H1 (cell line): ENCODE measurements around the gene GTPBP6. TPM values are rescaled to one million over a fixed set of nuclear protein-coding genes. Genes with fewer than 3 reads are reported as not detected.

Source experiments
- CTCF ChIA-PET: fragments of 300-600 bp; sonication (Branson Sonifier 250); formaldehyde crosslinking; loops from one replicate; lab custom pipeline; 2021; ENCODE audit not compliant: partially characterized antibody; lab: Charles Lee
- POLR2A ChIA-PET: fragments of 300-600 bp; sonication (Branson Sonifier 250); formaldehyde crosslinking; loops from one replicate; lab custom pipeline; 2021; ENCODE audit warnings: inconsistent platforms; ENCODE audit not compliant: partially characterized antibody; lab: Charles Lee
- DNase-seq, 2 experiments: peaks; one replicate each; pipeline versions ENCODE4 v3.0.0 to v3.0.0-alpha.2; 2010 to 2022; ENCODE audit warnings: low spot score in 2 of 2, low read depth in 1 of 2, mixed read lengths in 1 of 2
- FAIRE-seq: peaks from 2 replicates; lab custom pipeline; 2011; peaks lifted over from hg19 to GRCh38; lab: Jason Lieb, UNC
- H2AFZ ChIP-seq: 2 replicates; pipeline ENCODE4 v1.8.1; 2012; ENCODE audit warnings: low read length, inconsistent platforms
- H2AK5ac ChIP-seq: 2 replicates; pipeline ENCODE4 v1.6.1; 2013; ENCODE audit warnings: low read depth, low read length
- H2BK120ac ChIP-seq: replicated peaks from 2 replicates; pipeline ENCODE3; 2013; ENCODE audit warnings: low read depth, low read length, inconsistent platforms
- H2BK12ac ChIP-seq: 2 replicates; pipeline ENCODE4 v1.6.1; 2013; ENCODE audit warnings: low read depth, low read length
- H2BK15ac ChIP-seq: 2 replicates; pipeline ENCODE4 v1.6.1; 2013; ENCODE audit warnings: low read length
- H2BK20ac ChIP-seq: 2 replicates; pipeline ENCODE4 v1.6.1; 2013; ENCODE audit warnings: low read length
- H2BK5ac ChIP-seq: 2 replicates; pipeline ENCODE4 v1.6.1; 2013; ENCODE audit warnings: low read depth, low read length
- H3K14ac ChIP-seq: 2 replicates; pipeline ENCODE4 v1.6.1; 2013; ENCODE audit warnings: inconsistent platforms; ENCODE audit not compliant: insufficient read length
- H3K18ac ChIP-seq: 2 replicates; pipeline ENCODE4 v1.6.1; 2013; ENCODE audit warnings: low read length; ENCODE audit errors: extremely low read depth
- H3K23ac ChIP-seq: 2 replicates; pipeline ENCODE4 v1.6.1; 2013; ENCODE audit warnings: inconsistent platforms; ENCODE audit not compliant: insufficient read length
- H3K23me2 ChIP-seq: 2 replicates; pipeline ENCODE4 v1.6.1; 2013; ENCODE audit warnings: low read depth, low read length
- H3K27ac ChIP-seq: 2 replicates; pipeline ENCODE4 v1.6.1; 2011; ENCODE audit warnings: low read depth, low read length, inconsistent platforms
- H3K27me3 ChIP-seq, 4 experiments: replicated peaks in 1 of 4; 1 replicate in 1 of 4; 2 replicates in 3 of 4; pipeline versions ENCODE4 v1.6.1 to v1.8.1; 2011 to 2013; ENCODE audit warnings: low read length in 3 of 4, mild to moderate bottlenecking in 3 of 4, inconsistent platforms in 2 of 4, mixed read lengths in 2 of 4, moderate library complexity in 1 of 4; ENCODE audit not compliant: control insufficient read depth in 3 of 4, insufficient read depth in 3 of 4; ENCODE audit errors: extremely low read depth in 1 of 4
- H3K36me3 ChIP-seq, 4 experiments: 2 replicates each; pipeline versions ENCODE4 v1.6.1 to v1.8.1; 2011 to 2013; ENCODE audit warnings: mild to moderate bottlenecking in 4 of 4, low read length in 3 of 4, moderate library complexity in 2 of 4, control low read depth in 1 of 4, inconsistent platforms in 1 of 4; ENCODE audit not compliant: insufficient read depth in 4 of 4, control insufficient read depth in 2 of 4
- H3K4ac ChIP-seq: replicated peaks from 2 replicates; pipeline ENCODE3; 2013; ENCODE audit warnings: low read length, low read depth, mixed read lengths, inconsistent platforms; ENCODE audit not compliant: insufficient read length
- H3K4me1 ChIP-seq, 4 experiments: replicated peaks in 1 of 4; 1 replicate in 1 of 4; 2 replicates in 3 of 4; pipeline versions ENCODE4 v1.6.1 to v1.8.1; 2011 to 2013; ENCODE audit warnings: low read length in 3 of 4, inconsistent platforms in 2 of 4, mixed read lengths in 1 of 4; ENCODE audit not compliant: insufficient read depth in 4 of 4, control insufficient read depth in 3 of 4
- H3K4me2 ChIP-seq, 2 experiments: 2 replicates each; pipeline versions ENCODE4 v1.6.1 to v1.8.1; 2011 to 2013; ENCODE audit warnings: low read depth in 2 of 2, low read length in 2 of 2, control low read depth in 1 of 2, inconsistent platforms in 1 of 2, mild to moderate bottlenecking in 1 of 2; ENCODE audit not compliant: insufficient read depth in 1 of 2
- H3K4me3 ChIP-seq, 4 experiments: fragments of 200-600, 300-600 bp in 1 of 4; sonication (generic), shearing (Covaris generic), sonication (Bioruptor Twin) in 1 of 4; 2 replicates each; pipeline versions ENCODE4 v1.5.1 to v1.8.1; 2011 to 2016; ENCODE audit warnings: low read length in 4 of 4, low read depth in 3 of 4, control low read depth in 2 of 4, inconsistent platforms in 2 of 4, mild to moderate bottlenecking in 2 of 4, mixed read lengths in 1 of 4, moderate library complexity in 1 of 4; ENCODE audit not compliant: insufficient read depth in 2 of 4; ENCODE audit errors: extremely low read depth in 1 of 4
- H3K56ac ChIP-seq: replicated peaks from 2 replicates; pipeline ENCODE3; 2013; ENCODE audit warnings: low read depth, mild to moderate bottlenecking, mixed read lengths, low read length, inconsistent platforms; ENCODE audit not compliant: insufficient read length
- H3K79me1 ChIP-seq: 2 replicates; pipeline ENCODE4 v1.6.1; 2013; ENCODE audit warnings: low read depth, low read length, control low read depth
- H3K79me2 ChIP-seq, 2 experiments: 2 replicates each; pipeline versions ENCODE4 v1.6.1 to v1.8.1; 2012 to 2013; ENCODE audit warnings: low read length in 2 of 2, mild to moderate bottlenecking in 2 of 2, inconsistent platforms in 1 of 2; ENCODE audit not compliant: insufficient read depth in 2 of 2, control insufficient read depth in 1 of 2
- H3K9ac ChIP-seq, 4 experiments: replicated peaks in 1 of 4; 1 replicate in 1 of 4; 2 replicates in 3 of 4; pipeline versions ENCODE4 v1.6.1 to v1.8.1; 2011 to 2013; ENCODE audit warnings: low read depth in 3 of 4, low read length in 3 of 4, control low read depth in 2 of 4, mild to moderate bottlenecking in 2 of 4, moderate library complexity in 2 of 4, inconsistent platforms in 1 of 4; ENCODE audit errors: extremely low read depth in 1 of 4
- H3K9me3 ChIP-seq, 2 experiments: 2 replicates each; pipeline versions ENCODE4 v1.6.1 to v1.8.1; 2012 to 2013; ENCODE audit warnings: mild to moderate bottlenecking in 2 of 2, moderate library complexity in 2 of 2, control low read depth in 1 of 2, inconsistent platforms in 1 of 2, low read depth in 1 of 2, low read length in 1 of 2, mixed read lengths in 1 of 2; ENCODE audit not compliant: insufficient read depth in 2 of 2
- H4K20me1 ChIP-seq, 2 experiments: replicated peaks in 1 of 2; 2 replicates each; pipeline versions ENCODE3 to v1.8.1; 2011 to 2013; ENCODE audit warnings: inconsistent platforms in 2 of 2, low read length in 2 of 2, mild to moderate bottlenecking in 1 of 2; ENCODE audit not compliant: insufficient read depth in 2 of 2, control insufficient read depth in 1 of 2
- H4K5ac ChIP-seq: 2 replicates; pipeline ENCODE4 v1.6.1; 2013; ENCODE audit warnings: low read length, low read depth, mixed read lengths, inconsistent platforms; ENCODE audit not compliant: insufficient read length
- H4K8ac ChIP-seq: 2 replicates; pipeline ENCODE4 v1.8.0; 2013; ENCODE audit warnings: mild to moderate bottlenecking, moderate library complexity, low read length, inconsistent platforms; ENCODE audit not compliant: insufficient read depth; ENCODE audit errors: extremely low read depth
- H4K91ac ChIP-seq: replicated peaks from 2 replicates; pipeline ENCODE3; 2013; ENCODE audit warnings: low read length, mixed read lengths, inconsistent platforms; ENCODE audit not compliant: insufficient read length
- ASH2L ChIP-seq: fragments of 200-600, 300-600 bp; sonication (generic); IDR thresholded peaks from one replicate; pipeline ENCODE4 v1.7.1; 2017; ENCODE audit warnings: low read length
- CBX8 ChIP-seq: fragments of 300-800, 300-1000 bp; sonication (generic); IDR thresholded peaks from 2 replicates; pipeline ENCODE4 v1.7.1; 2016; ENCODE audit warnings: low read depth, low read length, borderline replicate concordance
- CTBP2 ChIP-seq: IDR thresholded peaks from 2 replicates; pipeline ENCODE4 v1.7.0; 2011; ENCODE audit warnings: borderline replicate concordance, mild to moderate bottlenecking, moderate library complexity, mixed read lengths, low read length; ENCODE audit not compliant: insufficient read depth, insufficient read length
- JUN ChIP-seq: IDR thresholded peaks from 2 replicates; pipeline ENCODE4 v1.6.1; 2011; ENCODE audit warnings: low read depth, mild to moderate bottlenecking, improper control_type of control experiment, low read length
- SIRT6 ChIP-seq: IDR thresholded peaks from one replicate; pipeline ENCODE4 v1.7.1; 2012; ENCODE audit warnings: low read length, inconsistent platforms
- SP1 ChIP-seq: IDR thresholded peaks from 2 replicates; pipeline ENCODE4 v1.6.1; 2011; ENCODE audit warnings: low read depth, low read length
- SP4 ChIP-seq: IDR thresholded peaks from 2 replicates; pipeline ENCODE4 v1.6.1; 2012; ENCODE audit warnings: low read length, inconsistent platforms
- YY1 ChIP-seq: IDR thresholded peaks from 2 replicates; pipeline ENCODE4 v1.6.1; 2011; ENCODE audit warnings: low read depth, mild to moderate bottlenecking, low read length
- WGBS, 2 experiments: shearing (Covaris generic) in 1 of 2; methylation state at CpG; one replicate each; pipeline versions ENCODE4 v1.1.6 to v1.1.7; 2013 to 2015; ENCODE audit warnings: low lambda C conversion rate in 2 of 2, mixed read lengths in 2 of 2, inconsistent platforms in 1 of 2, low coverage in 1 of 2, missing lambda C conversion rate in 1 of 2; ENCODE audit not compliant: insufficient replicate concordance in 2 of 2, insufficient coverage in 1 of 2, insufficient read length in 1 of 2; ENCODE audit errors: extremely low coverage in 1 of 2, missing lambda C conversion rate in 1 of 2; 5-methylcytosine and 5-hydroxymethylcytosine counted together
- polyA plus RNA-seq, 7 experiments: library from polyadenylated mRNA; depleted of rRNA in 3 of 7; stranded (reverse) in 5 of 7; unstranded in 2 of 7; fragments of >200 nt in 5 of 7; fragments of 200-250 nt in 2 of 7; gene quantifications; 1 replicate in 5 of 7; 2 replicates in 1 of 7; 4 replicates in 1 of 7; pipeline versions ENCODE4 v1.2.1 to v1.2.3, GENCODE V29; 2011 to 2013; ENCODE audit warnings: missing spikeins in 2 of 7, mixed read lengths in 2 of 7
- total RNA-seq: library from RNA; stranded (reverse); fragmentation: NEBNext Ultra II Directional; extraction: Animal tissue kit (Norgen Biotek cat#: 25700); gene quantifications from 2 replicates; pipeline ENCODE4 v1.2.1, GENCODE V29; 2021
- TF ChIP-seq, protein P1 (sequence below), 3 experiments: IDR thresholded peaks; 1 replicate in 2 of 3; 2 replicates in 1 of 3; pipeline versions ENCODE4 v1.5.1 to v1.6.1; 2011; ENCODE audit warnings: low read length in 3 of 3, mild to moderate bottlenecking in 3 of 3, inconsistent platforms in 2 of 3, low read depth in 1 of 3, moderate library complexity in 1 of 3; ENCODE audit not compliant: insufficient read depth in 1 of 3; ENCODE audit errors: control extremely low read depth in 1 of 3
- TF ChIP-seq, protein P2 (sequence below): IDR thresholded peaks from 2 replicates; pipeline ENCODE4 v1.6.1; 2011; ENCODE audit warnings: low read length, improper control_type of control experiment
- TF ChIP-seq, protein P3 (sequence below): IDR thresholded peaks from 2 replicates; pipeline ENCODE4 v1.6.1; 2012; ENCODE audit warnings: inconsistent platforms

GTPBP6 gene
- total and polyA plus RNA-seq, 2 of the 8 experiments (the other 6 are each of a cell fraction or from before 2014, with no cell fraction given): 33.9 to 57.1 TPM

DNA sequence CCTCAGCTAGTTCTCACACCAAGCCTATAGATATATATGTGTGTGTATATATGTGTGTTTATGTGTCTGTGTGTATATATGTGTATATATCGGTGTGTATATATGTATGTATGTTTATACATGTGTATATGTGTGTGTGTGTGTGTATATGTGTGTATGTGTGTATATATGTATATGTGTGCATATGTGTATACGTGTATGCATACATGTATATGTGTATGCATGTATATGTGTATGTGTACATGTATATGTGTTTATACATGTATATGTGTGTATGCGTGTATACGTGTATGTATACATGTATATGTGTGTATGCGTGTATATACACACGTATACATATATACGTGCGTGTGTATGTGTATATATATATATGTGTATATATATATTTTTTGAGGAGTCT is 18.3 kb downstream of the GTPBP6 start:
- WGBS, 2 experiments: 88% methylated on average over 8 of the region's 8 CpGs; no CpG with 5 or more reads in 1 of the 2 experiments
- ChIA-PET CTCF (no interaction called here), POLR2A (no interaction called here)
- Histone ChIP-seq H3K14ac (no peak overlapping the region), H2AFZ (no peak overlapping the region), H4K8ac (no peak overlapping the region), H2BK120ac (no peak overlapping the region), H2BK15ac (no peak overlapping the region), H2BK20ac (no peak overlapping the region), H3K56ac (no peak overlapping the region), H3K4me3 (no peak overlapping the region), H3K4ac (no peak overlapping the region), H2BK12ac (no peak overlapping the region), H3K27me3 (no peaks in the 10 kb centered on the region), H4K91ac (no peak overlapping the region), H3K36me3 (peaks cover 19 to 69% (median 52%) of the 10 kb centered on the region in 4 experiments), H3K18ac (no peak overlapping the region), H3K79me2 (peaks cover 0 to 4% of the 10 kb centered on the region in 2 experiments; a peak in 1 of 4 replicates), H4K5ac (no peak overlapping the region), H3K27ac (no peak overlapping the region), H2AK5ac (no peak overlapping the region), H3K23me2 (no peaks in the 10 kb centered on the region), H3K79me1 (peaks cover 2% of the 10 kb centered on the region; the same call in 1 of the 2 replicates), H3K23ac (no peak overlapping the region), H2BK5ac (no peak overlapping the region), H3K4me1 (no peaks in the 10 kb centered on the region), H3K9ac (no peak overlapping the region), H4K20me1 (peaks cover 3 to 15% of the 10 kb centered on the region in 2 experiments), H3K4me2 (no peak overlapping the region), H3K9me3 (no peaks in the 10 kb centered on the region; a peak in 1 of 4 replicates)
- no peak for FAIRE-seq
- DNase-seq: no peak
- TF ChIP-seq, protein P1, sequence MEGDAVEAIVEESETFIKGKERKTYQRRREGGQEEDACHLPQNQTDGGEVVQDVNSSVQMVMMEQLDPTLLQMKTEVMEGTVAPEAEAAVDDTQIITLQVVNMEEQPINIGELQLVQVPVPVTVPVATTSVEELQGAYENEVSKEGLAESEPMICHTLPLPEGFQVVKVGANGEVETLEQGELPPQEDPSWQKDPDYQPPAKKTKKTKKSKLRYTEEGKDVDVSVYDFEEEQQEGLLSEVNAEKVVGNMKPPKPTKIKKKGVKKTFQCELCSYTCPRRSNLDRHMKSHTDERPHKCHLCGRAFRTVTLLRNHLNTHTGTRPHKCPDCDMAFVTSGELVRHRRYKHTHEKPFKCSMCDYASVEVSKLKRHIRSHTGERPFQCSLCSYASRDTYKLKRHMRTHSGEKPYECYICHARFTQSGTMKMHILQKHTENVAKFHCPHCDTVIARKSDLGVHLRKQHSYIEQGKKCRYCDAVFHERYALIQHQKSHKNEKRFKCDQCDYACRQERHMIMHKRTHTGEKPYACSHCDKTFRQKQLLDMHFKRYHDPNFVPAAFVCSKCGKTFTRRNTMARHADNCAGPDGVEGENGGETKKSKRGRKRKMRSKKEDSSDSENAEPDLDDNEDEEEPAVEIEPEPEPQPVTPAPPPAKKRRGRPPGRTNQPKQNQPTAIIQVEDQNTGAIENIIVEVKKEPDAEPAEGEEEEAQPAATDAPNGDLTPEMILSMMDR (IDR thresholded peaks at IDR 0.05; ENCODE audit: control extremely low read depth in 1 of 3, insufficient read depth in 1 of 3, low read depth in 1 of 3, low read length in 3 of 3): no peak
- TF ChIP-seq ASH2L (no peak), CTBP2 (no peak), SP1 (no peak), SIRT6 (no peak), JUN (no peak), SP4 (no peak), CBX8 (no peak), YY1 (no peak)
- TF ChIP-seq, protein P2, sequence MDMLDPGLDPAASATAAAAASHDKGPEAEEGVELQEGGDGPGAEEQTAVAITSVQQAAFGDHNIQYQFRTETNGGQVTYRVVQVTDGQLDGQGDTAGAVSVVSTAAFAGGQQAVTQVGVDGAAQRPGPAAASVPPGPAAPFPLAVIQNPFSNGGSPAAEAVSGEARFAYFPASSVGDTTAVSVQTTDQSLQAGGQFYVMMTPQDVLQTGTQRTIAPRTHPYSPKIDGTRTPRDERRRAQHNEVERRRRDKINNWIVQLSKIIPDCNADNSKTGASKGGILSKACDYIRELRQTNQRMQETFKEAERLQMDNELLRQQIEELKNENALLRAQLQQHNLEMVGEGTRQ: no peak
- TF ChIP-seq, protein P3, sequence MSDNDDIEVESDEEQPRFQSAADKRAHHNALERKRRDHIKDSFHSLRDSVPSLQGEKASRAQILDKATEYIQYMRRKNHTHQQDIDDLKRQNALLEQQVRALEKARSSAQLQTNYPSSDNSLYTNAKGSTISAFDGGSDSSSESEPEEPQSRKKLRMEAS: no peak
